MCF 10A (cell line): ENCODE results near the gene ETV5. TPM values are rescaled to one million over a fixed set of nuclear protein-coding genes. Genes with fewer than 3 reads are reported as not detected.

Experiments used
- BruUV-seq: library from RNA; stranded (reverse); fragments of 400-500 nt; replicated peaks from 2 replicates; lab custom pipeline; 2021; lab: Mats Ljungman, UMichigan
- CTCF ChIA-PET: fragments of 300-600 bp; sonication (Branson Sonifier 250); formaldehyde crosslinking; extraction: SDS; loops from one replicate; lab custom pipeline; 2021; ENCODE audit warnings: antibody characterized with exemption, inconsistent platforms; lab: Yijun Ruan, JAX
- POLR2A ChIA-PET: fragments of 300-600, 350-650 bp; sonication (Branson Sonifier 250); formaldehyde crosslinking; extraction: SDS; loops from one replicate; lab custom pipeline; 2020; ENCODE audit warnings: antibody characterized with exemption, inconsistent platforms; lab: Yijun Ruan, JAX
- DNase-seq: peaks from one replicate; pipeline ENCODE4 v3.0.0-alpha.2; 2018; ENCODE audit not compliant: unreplicated experiment
- H3K27ac Mint-ChIP-seq: one replicate; pipeline ENCODE4 v1.8.0; 2022; ENCODE audit warnings: mild to moderate bottlenecking, low read depth, mixed read lengths; ENCODE audit not compliant: unreplicated experiment
- H3K27me3 Mint-ChIP-seq: one replicate; pipeline ENCODE4 v1.8.0; 2022; ENCODE audit warnings: mixed read lengths; ENCODE audit not compliant: insufficient read depth, unreplicated experiment
- H3K36me3 Mint-ChIP-seq: one replicate; pipeline ENCODE4 v1.8.0; 2022; ENCODE audit warnings: mild to moderate bottlenecking, moderate library complexity, mixed read lengths; ENCODE audit not compliant: insufficient read depth, unreplicated experiment
- H3K4me1 Mint-ChIP-seq: one replicate; pipeline ENCODE4 v1.8.0; 2022; ENCODE audit warnings: mixed read lengths; ENCODE audit not compliant: insufficient read depth, unreplicated experiment
- H3K4me3 Mint-ChIP-seq: one replicate; pipeline ENCODE4 v1.8.0; 2022; ENCODE audit warnings: mild to moderate bottlenecking, moderate library complexity, mixed read lengths; ENCODE audit not compliant: unreplicated experiment
- H3K9me3 Mint-ChIP-seq: one replicate; pipeline ENCODE4 v1.8.0; 2022; ENCODE audit warnings: mixed read lengths; ENCODE audit not compliant: unreplicated experiment
- CTCF ChIP-seq: fragments of 200-600 bp; IDR thresholded peaks from one replicate; pipeline ENCODE4 v1.8.0; 2022; ENCODE audit warnings: antibody characterized with exemption, mild to moderate bottlenecking; ENCODE audit not compliant: unreplicated experiment
- intact Hi-C: fragments of 100-400 bp; cut with micrococcal nuclease; formaldehyde crosslinking; loops from 2 replicates; pipeline ENCODE4 v1.14.1; 2022
- total RNA-seq: library from RNA; stranded (reverse); gene quantifications from 2 replicates; pipeline ENCODE4 v1.2.3, GENCODE V29; 2022

ETV5 gene
- total RNA-seq, 1 experiment from 2014 or later: 93.0 TPM

- no TSS peak for BruUV-seq
- Mint-ChIP-seq H3K36me3 (peaks cover 11% of the 10 kb centered on the region), H3K4me3 (peak overlapping the region; percentile 95), H3K9me3 (no peaks in the 10 kb centered on the region), H3K4me1 (peaks cover 17% of the 10 kb centered on the region), H3K27me3 (no peaks in the 10 kb centered on the region), H3K27ac (peak overlapping the region; percentile 90)
- intact Hi-C loops: no loop called here
- ChIA-PET POLR2A (interaction anchor here (0.5 to 3.7 kb wide), 2 partner anchors 10 to 504 kb away, joined by 3 to 13 read pairs; no protein-coding TSS in a partner anchor), CTCF (interaction anchor here (0.7 to 1.1 kb wide), 3 partner anchors 73 to 429 kb away, joined by 3 read pairs; no protein-coding TSS in a partner anchor)
- no peak for TF ChIP-seq CTCF
- no peak for DNase-seq
Observed at GRCh38 chr3:186110975-186111974, 2.4 kb upstream of the ETV5 start.

DNA sequence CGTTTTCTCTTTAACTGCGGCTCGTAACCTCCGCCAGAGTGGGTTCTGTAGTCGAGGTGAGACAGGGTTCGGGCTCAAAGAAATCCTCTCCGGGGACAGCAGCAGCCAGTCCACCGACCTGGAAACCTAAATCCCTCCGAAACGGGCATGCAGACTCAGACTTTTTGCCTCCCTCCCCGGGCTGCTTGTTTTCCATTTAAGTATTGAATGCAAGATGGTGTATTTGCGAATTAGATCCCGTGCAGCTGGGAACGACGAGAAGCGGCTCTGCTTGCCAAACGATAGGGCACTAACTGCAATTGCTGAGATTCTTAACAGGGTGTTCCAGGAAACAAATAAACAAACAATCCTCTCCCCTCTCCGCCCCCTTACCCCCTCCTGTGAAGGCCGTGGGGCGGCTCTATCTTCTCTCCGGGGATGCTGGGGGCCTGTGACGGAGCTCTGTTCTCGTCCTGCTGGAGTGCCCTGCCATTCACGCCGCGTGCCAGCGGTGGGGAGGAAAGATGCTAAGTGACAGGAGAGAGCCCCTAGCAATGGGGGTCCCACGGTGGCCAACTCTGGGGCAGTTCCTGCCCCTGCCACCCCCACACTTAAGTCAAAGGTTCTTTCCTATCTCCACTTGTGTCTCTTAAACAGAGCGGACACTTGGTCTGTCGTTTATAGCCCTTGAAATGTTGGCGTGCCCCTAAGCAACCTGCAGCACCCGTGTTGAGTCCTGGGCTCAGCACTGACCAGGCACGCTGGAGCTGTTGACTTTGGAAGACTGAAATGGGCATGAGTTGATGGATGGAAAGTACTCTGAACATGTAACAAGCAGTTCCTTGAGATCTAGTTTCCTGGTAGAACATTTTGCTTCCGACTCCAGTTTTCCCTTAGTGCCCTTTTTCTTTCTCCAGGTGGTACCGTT lies 1.3 kb upstream of the ETV5 start:
- POLR2A ChIA-PET: interaction anchor here (0.6 to 3.7 kb wide), 11 partner anchors 9 to 507 kb away, joined by 3 to 25 read pairs (median 3); partner anchors contain the start of gene DNAJB11
- TF ChIP-seq CTCF: no peak
- Mint-ChIP-seq H3K27me3 (no peaks in the 10 kb centered on the region), H3K4me3 (peak overlapping the region; percentile 95), H3K9me3 (no peaks in the 10 kb centered on the region), H3K27ac (peak overlapping the region; percentile 90), H3K4me1 (peaks cover 22% of the 10 kb centered on the region), H3K36me3 (peaks cover 11% of the 10 kb centered on the region)
- no peak for DNase-seq
- BruUV-seq: no TSS peak
- CTCF ChIA-PET: interaction anchor here (0.9 to 1.1 kb wide), 3 partner anchors 127 to 430 kb away, joined by 3 to 5 read pairs (median 3); no protein-coding TSS in a partner anchor
- intact Hi-C loops: loop anchor here (2.0 to 10.0 kb wide), 2 partner anchors 125 to 435 kb away; partner anchors contain the start of gene CRYGS

DNA sequence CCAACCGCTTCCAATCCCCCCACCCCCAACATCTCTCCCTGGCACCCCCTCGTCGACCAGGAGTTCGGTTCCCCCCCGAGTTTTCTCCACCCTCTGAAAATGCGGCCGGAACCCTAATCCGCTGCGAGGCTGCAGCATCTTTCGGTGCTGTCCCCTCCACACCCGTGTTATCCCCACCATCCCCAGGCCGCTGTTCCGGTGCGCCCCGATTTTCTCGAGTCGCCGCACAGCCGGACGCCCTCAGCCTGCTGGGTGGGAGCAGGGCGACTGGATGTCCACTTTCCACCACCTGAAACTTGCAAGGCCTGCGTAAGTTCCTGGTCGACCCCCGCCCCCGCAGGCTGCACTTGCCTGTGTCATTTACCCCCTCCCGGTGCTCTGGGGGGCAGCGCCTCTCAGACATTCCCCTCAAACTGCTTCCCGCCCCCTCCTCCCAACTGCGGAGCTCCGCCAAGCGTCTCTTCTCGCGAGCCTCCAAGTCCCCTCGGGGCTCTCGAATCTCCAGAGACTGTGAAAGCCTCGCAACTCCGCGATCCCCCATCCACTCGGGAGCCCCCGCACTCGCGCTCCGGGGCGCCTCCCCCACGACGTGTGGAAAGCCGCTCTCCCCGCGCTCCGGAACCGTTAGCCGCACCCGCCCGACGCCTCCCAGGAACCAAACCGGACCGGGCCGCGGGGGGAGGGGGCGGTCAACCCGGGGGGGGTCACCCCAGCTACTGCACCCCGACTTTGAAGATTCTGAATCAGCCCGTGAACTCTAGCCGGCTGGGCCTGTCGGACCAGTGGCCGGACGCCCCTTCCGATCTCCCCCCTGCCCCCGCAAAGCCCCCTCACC lies 566 bp downstream of the ETV5 start:
- Mint-ChIP-seq H3K36me3 (peaks cover 15% of the 10 kb centered on the region), H3K4me1 (peaks cover 34% of the 10 kb centered on the region), H3K4me3 (peak overlapping the region; percentile 95), H3K27me3 (no peaks in the 10 kb centered on the region), H3K27ac (peak overlapping the region; percentile 90), H3K9me3 (no peaks in the 10 kb centered on the region)
- DNase-seq: peak; percentile 61
- BruUV-seq: no TSS peak
- ChIA-PET POLR2A (interaction anchor here (0.6 to 3.7 kb wide), 10 partner anchors 10 to 542 kb away, joined by 3 to 25 read pairs (median 4); partner anchors contain the start of gene TRA2B), CTCF (interaction anchor here (0.6 to 0.7 kb wide), 2 partner anchors 13 to 118 kb away, joined by 3 to 4 read pairs; no protein-coding TSS in a partner anchor)
- intact Hi-C loops: loop anchor here (2.0 to 10.0 kb wide), 2 partner anchors 124 to 436 kb away; partner anchors contain the start of gene CRYGS
- no peak for TF ChIP-seq CTCF
